Measurements from ENCODE around the gene TMEM8B.

The TMEM8B gene

DNA sequence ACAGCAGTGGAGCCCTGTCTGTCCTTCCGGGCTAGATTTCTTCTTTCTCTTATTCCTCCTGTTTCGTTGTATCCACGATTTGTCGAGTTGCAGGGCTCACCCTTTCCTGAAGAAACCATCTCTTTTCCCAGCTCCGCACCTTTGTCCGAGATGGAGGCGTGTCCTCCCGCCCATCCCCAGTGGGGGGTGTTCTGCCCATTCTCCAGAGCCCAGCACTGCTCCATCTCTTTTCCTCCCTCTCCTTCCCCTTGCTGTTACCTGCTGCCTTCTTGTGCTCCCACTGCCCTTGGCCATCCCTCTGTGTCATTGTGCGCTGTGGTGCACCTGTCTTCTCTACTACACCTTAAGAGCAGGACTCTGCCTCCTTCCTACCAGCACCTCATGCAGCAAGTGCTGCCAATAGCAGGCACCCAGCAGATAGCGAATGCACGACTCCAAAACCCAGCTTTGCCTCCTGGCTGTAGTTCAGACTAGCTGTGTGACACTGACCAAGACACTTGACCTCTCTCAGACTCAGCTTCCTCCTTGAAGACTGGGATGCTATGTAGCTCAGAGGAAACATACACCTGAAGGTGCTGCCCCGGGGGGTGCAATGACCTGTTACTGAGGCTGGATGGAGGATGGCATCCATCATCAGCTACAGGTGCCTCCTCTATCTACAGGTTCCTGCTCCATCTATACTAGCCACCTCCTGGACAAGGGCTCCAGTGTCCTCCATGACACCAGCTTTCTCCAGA, 32.3 kb downstream of the TMEM8B start:
- TF ChIP-seq ZNF70 (CRISPR knock-in tag; IDR thresholded peaks at IDR 0.05) (no peak), PPARA (CRISPR knock-in tag; IDR thresholded peaks at IDR 0.05; ENCODE audit: borderline replicate concordance) (no peak), OSR1 (CRISPR knock-in tag; IDR thresholded peaks at IDR 0.05) (no peak), TOX (CRISPR knock-in tag; IDR thresholded peaks at IDR 0.05; ENCODE audit: borderline replicate concordance) (no peak), ISL1 (CRISPR knock-in tag; IDR thresholded peaks at IDR 0.05) (no peak), ZNF565 (CRISPR knock-in tag; conservative IDR thresholded peaks at IDR 0.05; ENCODE audit: low read depth) (no peak), SNAI2 (CRISPR knock-in tag; IDR thresholded peaks at IDR 0.05) (no peak), ZFP30 (CRISPR knock-in tag; IDR thresholded peaks at IDR 0.05) (no peak), ESRRG (CRISPR knock-in tag; IDR thresholded peaks at IDR 0.05) (no peak), ZNF8 (CRISPR knock-in tag; IDR thresholded peaks at IDR 0.05) (no peak), RARB (CRISPR knock-in tag; IDR thresholded peaks at IDR 0.05) (no peak), BACH2 (CRISPR knock-in tag; IDR thresholded peaks at IDR 0.05; ENCODE audit: borderline replicate concordance) (no peak)
- ATAC-seq, result no peak

GRCh38 chr9:35862328-35862727, 33.3 kb downstream of the TMEM8B start:
- TF ChIP-seq ZNF70 (CRISPR knock-in tag; IDR thresholded peaks at IDR 0.05) (no peak), RARB (CRISPR knock-in tag; IDR thresholded peaks at IDR 0.05) (no peak), ESRRG (CRISPR knock-in tag; IDR thresholded peaks at IDR 0.05) (no peak), PPARA (CRISPR knock-in tag; IDR thresholded peaks at IDR 0.05; ENCODE audit: borderline replicate concordance) (no peak), CSRNP3 (CRISPR knock-in tag; IDR thresholded peaks at IDR 0.05) (no peak), ISL1 (CRISPR knock-in tag; IDR thresholded peaks at IDR 0.05) (no peak), POU6F1 (CRISPR knock-in tag; IDR thresholded peaks at IDR 0.05; ENCODE audit: borderline replicate concordance, low read depth) (no peak), OSR1 (CRISPR knock-in tag; IDR thresholded peaks at IDR 0.05) (no peak), ZFP3 (CRISPR knock-in tag; IDR thresholded peaks at IDR 0.05) (no peak), TCF4 (CRISPR knock-in tag; IDR thresholded peaks at IDR 0.05; ENCODE audit: borderline replicate concordance) (no peak), CREB5 (CRISPR knock-in tag; IDR thresholded peaks at IDR 0.05; ENCODE audit: low read depth) (no peak), BACH2 (CRISPR knock-in tag; IDR thresholded peaks at IDR 0.05; ENCODE audit: borderline replicate concordance) (no peak), ZC3H10 (CRISPR knock-in tag; IDR thresholded peaks at IDR 0.05) (no peak), TOX (CRISPR knock-in tag; IDR thresholded peaks at IDR 0.05; ENCODE audit: borderline replicate concordance) (no peak), CSDC2 (CRISPR knock-in tag; IDR thresholded peaks at IDR 0.05) (no peak), ARNTL (CRISPR knock-in tag; IDR thresholded peaks at IDR 0.05; ENCODE audit: borderline replicate concordance, low read depth) (no peak), GLIS3 (CRISPR knock-in tag; IDR thresholded peaks at IDR 0.05) (no peak)
- TF ChIP-seq, protein P1, sequence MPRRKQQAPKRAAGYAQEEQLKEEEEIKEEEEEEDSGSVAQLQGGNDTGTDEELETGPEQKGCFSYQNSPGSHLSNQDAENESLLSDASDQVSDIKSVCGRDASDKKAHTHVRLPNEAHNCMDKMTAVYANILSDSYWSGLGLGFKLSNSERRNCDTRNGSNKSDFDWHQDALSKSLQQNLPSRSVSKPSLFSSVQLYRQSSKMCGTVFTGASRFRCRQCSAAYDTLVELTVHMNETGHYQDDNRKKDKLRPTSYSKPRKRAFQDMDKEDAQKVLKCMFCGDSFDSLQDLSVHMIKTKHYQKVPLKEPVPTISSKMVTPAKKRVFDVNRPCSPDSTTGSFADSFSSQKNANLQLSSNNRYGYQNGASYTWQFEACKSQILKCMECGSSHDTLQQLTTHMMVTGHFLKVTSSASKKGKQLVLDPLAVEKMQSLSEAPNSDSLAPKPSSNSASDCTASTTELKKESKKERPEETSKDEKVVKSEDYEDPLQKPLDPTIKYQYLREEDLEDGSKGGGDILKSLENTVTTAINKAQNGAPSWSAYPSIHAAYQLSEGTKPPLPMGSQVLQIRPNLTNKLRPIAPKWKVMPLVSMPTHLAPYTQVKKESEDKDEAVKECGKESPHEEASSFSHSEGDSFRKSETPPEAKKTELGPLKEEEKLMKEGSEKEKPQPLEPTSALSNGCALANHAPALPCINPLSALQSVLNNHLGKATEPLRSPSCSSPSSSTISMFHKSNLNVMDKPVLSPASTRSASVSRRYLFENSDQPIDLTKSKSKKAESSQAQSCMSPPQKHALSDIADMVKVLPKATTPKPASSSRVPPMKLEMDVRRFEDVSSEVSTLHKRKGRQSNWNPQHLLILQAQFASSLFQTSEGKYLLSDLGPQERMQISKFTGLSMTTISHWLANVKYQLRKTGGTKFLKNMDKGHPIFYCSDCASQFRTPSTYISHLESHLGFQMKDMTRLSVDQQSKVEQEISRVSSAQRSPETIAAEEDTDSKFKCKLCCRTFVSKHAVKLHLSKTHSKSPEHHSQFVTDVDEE (CRISPR knock-in tag; IDR thresholded peaks at IDR 0.05), result no peak
- TF ChIP-seq, protein P2, sequence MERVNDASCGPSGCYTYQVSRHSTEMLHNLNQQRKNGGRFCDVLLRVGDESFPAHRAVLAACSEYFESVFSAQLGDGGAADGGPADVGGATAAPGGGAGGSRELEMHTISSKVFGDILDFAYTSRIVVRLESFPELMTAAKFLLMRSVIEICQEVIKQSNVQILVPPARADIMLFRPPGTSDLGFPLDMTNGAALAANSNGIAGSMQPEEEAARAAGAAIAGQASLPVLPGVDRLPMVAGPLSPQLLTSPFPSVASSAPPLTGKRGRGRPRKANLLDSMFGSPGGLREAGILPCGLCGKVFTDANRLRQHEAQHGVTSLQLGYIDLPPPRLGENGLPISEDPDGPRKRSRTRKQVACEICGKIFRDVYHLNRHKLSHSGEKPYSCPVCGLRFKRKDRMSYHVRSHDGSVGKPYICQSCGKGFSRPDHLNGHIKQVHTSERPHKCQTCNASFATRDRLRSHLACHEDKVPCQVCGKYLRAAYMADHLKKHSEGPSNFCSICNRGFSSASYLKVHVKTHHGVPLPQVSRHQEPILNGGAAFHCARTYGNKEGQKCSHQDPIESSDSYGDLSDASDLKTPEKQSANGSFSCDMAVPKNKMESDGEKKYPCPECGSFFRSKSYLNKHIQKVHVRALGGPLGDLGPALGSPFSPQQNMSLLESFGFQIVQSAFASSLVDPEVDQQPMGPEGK (CRISPR knock-in tag; IDR thresholded peaks at IDR 0.05; ENCODE audit: borderline replicate concordance), result no peak
- no peak for ATAC-seq

Measured in SK-N-SH treated with all-trans-retinoic acid at 6 μM for 48 hours (cell line).